IMR-90 (cell line): ENCODE results near the gene MYCBPAP. TPM values are rescaled to one million over a fixed set of nuclear protein-coding genes. Genes with fewer than 3 reads are reported as not detected.

Experiments
- ATAC-seq: fragments of 200-7000 bp; cut with Tn5 transposase; 2 replicates; pipeline ENCODE4 v1.9.1; 2020; ENCODE audit warnings: low read depth, mild to moderate bottlenecking, moderate library complexity
- BruUV-seq: library from RNA; stranded (reverse); fragments of 400-500 nt; replicated peaks from 2 replicates; lab custom pipeline; 2021; lab: Mats Ljungman, UMichigan
- CTCF ChIA-PET: fragments of 300-600 bp; formaldehyde crosslinking; extraction: SDS; loops from one replicate; lab custom pipeline; 2021; ENCODE audit warnings: antibody characterized with exemption; lab: Yijun Ruan, JAX
- POLR2A ChIA-PET: fragments of 300-600 bp; sonication (Branson Sonifier 250); formaldehyde crosslinking; loops from one replicate; lab custom pipeline; 2022; ENCODE audit warnings: antibody characterized with exemption; ENCODE audit not compliant: unreplicated experiment; lab: Charles Lee
- DNase-seq: peaks from one replicate; pipeline ENCODE4 v3.0.0; 2013
- H2AFZ ChIP-seq: replicated peaks from 2 replicates; pipeline ENCODE3; 2013; ENCODE audit warnings: low read length, mild to moderate bottlenecking; ENCODE audit not compliant: poor library complexity
- H2AK5ac ChIP-seq: 2 replicates; pipeline ENCODE4 v1.6.1; 2013; ENCODE audit warnings: low read depth, low read length, inconsistent platforms
- H2AK9ac ChIP-seq: replicated peaks from 2 replicates; pipeline ENCODE3; 2013; ENCODE audit warnings: mild to moderate bottlenecking, low read depth, low read length, moderate library complexity; ENCODE audit not compliant: poor library complexity
- H2BK120ac ChIP-seq: 2 replicates; pipeline ENCODE4 v1.6.1; 2013; ENCODE audit warnings: low read depth, low read length, inconsistent platforms
- H2BK15ac ChIP-seq: 3 replicates; pipeline ENCODE4 v1.6.1; 2013; ENCODE audit warnings: low read depth, low read length, inconsistent platforms
- H2BK20ac ChIP-seq: 2 replicates; pipeline ENCODE4 v1.6.1; 2013; ENCODE audit warnings: low read depth, mild to moderate bottlenecking, inconsistent platforms, low read length, moderate library complexity
- H2BK5ac ChIP-seq: 2 replicates; pipeline ENCODE4 v1.6.1; 2013; ENCODE audit warnings: mild to moderate bottlenecking, low read depth, low read length, inconsistent platforms; ENCODE audit not compliant: poor library complexity, severe bottlenecking
- H3K14ac ChIP-seq: replicated peaks from 2 replicates; pipeline ENCODE4 v1.6.1; 2013; ENCODE audit warnings: low read depth, low read length, inconsistent platforms
- H3K18ac ChIP-seq: 2 replicates; pipeline ENCODE4 v1.6.1; 2013; ENCODE audit warnings: low read depth, low read length, control low read depth
- H3K23ac ChIP-seq: 2 replicates; pipeline ENCODE4 v1.6.1; 2013; ENCODE audit warnings: low read depth, low read length, inconsistent platforms
- H3K27ac ChIP-seq: 2 replicates; pipeline ENCODE4 v1.5.1; 2013; ENCODE audit warnings: mild to moderate bottlenecking, control low read depth, low read length; ENCODE audit not compliant: insufficient read depth
- H3K27me3 ChIP-seq: 2 replicates; pipeline ENCODE4 v1.6.1; 2013; ENCODE audit warnings: low read length; ENCODE audit not compliant: control insufficient read depth, insufficient read depth
- H3K36me3 ChIP-seq: 2 replicates; pipeline ENCODE4 v1.6.1; 2013; ENCODE audit warnings: low read length, mixed read lengths; ENCODE audit not compliant: control insufficient read depth, insufficient read depth
- H3K4ac ChIP-seq: 2 replicates; pipeline ENCODE4 v1.6.1; 2013; ENCODE audit warnings: low read depth, low read length, inconsistent platforms
- H3K4me1 ChIP-seq: 2 replicates; pipeline ENCODE4 v1.6.1; 2013; ENCODE audit warnings: low read length, mixed read lengths; ENCODE audit not compliant: control insufficient read depth, insufficient read depth
- H3K4me2 ChIP-seq: 2 replicates; pipeline ENCODE4 v1.6.1; 2013; ENCODE audit warnings: low read depth, mild to moderate bottlenecking, control low read depth, low read length, moderate library complexity
- H3K4me3 ChIP-seq: 2 replicates; pipeline ENCODE4 v1.5.1; 2013; ENCODE audit warnings: low read depth, mild to moderate bottlenecking, control low read depth, low read length, moderate library complexity; ENCODE audit not compliant: insufficient read depth
- H3K56ac ChIP-seq: 2 replicates; pipeline ENCODE4 v1.6.1; 2013; ENCODE audit warnings: low read length, inconsistent platforms; ENCODE audit not compliant: insufficient read depth; ENCODE audit errors: extremely low read depth
- H3K79me1 ChIP-seq, 2 experiments: 2 replicates each; pipeline ENCODE4 v1.6.1; 2013; ENCODE audit warnings: low read length in 2 of 2, inconsistent platforms in 1 of 2, low read depth in 1 of 2
- H3K9ac ChIP-seq: 2 replicates; pipeline ENCODE4 v1.6.1; 2013; ENCODE audit warnings: low read depth, low read length, control low read depth
- H3K9me1 ChIP-seq: 2 replicates; pipeline ENCODE4 v1.6.1; 2013; ENCODE audit warnings: low read length, inconsistent platforms; ENCODE audit not compliant: insufficient read depth
- H3K9me3 ChIP-seq: 2 replicates; pipeline ENCODE4 v1.6.1; 2013; ENCODE audit warnings: low read length; ENCODE audit not compliant: control insufficient read depth, insufficient read depth
- H4K20me1 ChIP-seq: 2 replicates; pipeline ENCODE4 v1.6.1; 2013; ENCODE audit warnings: low read length, inconsistent platforms; ENCODE audit not compliant: insufficient read depth
- H4K5ac ChIP-seq: 2 replicates; pipeline ENCODE4 v1.6.1; 2013; ENCODE audit warnings: mild to moderate bottlenecking, low read depth, low read length, control low read depth
- H4K8ac ChIP-seq, 2 experiments: 2 replicates each; pipeline ENCODE4 v1.6.1; 2013; ENCODE audit warnings: low read depth in 2 of 2, low read length in 2 of 2, control low read depth in 1 of 2, inconsistent platforms in 1 of 2
- H4K91ac ChIP-seq: 2 replicates; pipeline ENCODE4 v1.6.1; 2013; ENCODE audit warnings: low read depth, low read length, inconsistent platforms; ENCODE audit not compliant: insufficient read depth
- BHLHE40 ChIP-seq: fragments of 150-350 bp; IDR thresholded peaks from 2 replicates; pipeline ENCODE4 v1.6.1; 2016; ENCODE audit warnings: mild to moderate bottlenecking, low read depth, low read length
- CEBPB ChIP-seq: IDR thresholded peaks from 2 replicates; pipeline ENCODE4 v1.6.1; 2012; ENCODE audit warnings: low read depth, low read length, improper control_type of control experiment
- CHD1 ChIP-seq: IDR thresholded peaks from 2 replicates; pipeline ENCODE4 v1.6.1; 2012; ENCODE audit warnings: low read depth, low read length, improper control_type of control experiment
- CTCF ChIP-seq: conservative IDR thresholded peaks from 2 replicates; pipeline ENCODE4 v1.5.1; 2012; ENCODE audit warnings: mild to moderate bottlenecking, low read depth, low read length, improper control_type of control experiment
- MAZ ChIP-seq: IDR thresholded peaks from 2 replicates; pipeline ENCODE4 v1.6.1; 2012; ENCODE audit warnings: low read depth, mild to moderate bottlenecking, low read length, improper control_type of control experiment, moderate library complexity, borderline replicate concordance
- MXI1 ChIP-seq: IDR thresholded peaks from 2 replicates; pipeline ENCODE4 v1.6.1; 2012; ENCODE audit warnings: low read depth, mild to moderate bottlenecking, low read length, moderate library complexity, borderline replicate concordance
- RAD21 ChIP-seq: IDR thresholded peaks from 2 replicates; pipeline ENCODE4 v1.6.1; 2012; ENCODE audit warnings: low read length, improper control_type of control experiment
- RFX5 ChIP-seq: IDR thresholded peaks from 2 replicates; pipeline ENCODE4 v1.8.0; 2012; ENCODE audit warnings: low read depth, mild to moderate bottlenecking, low read length, moderate library complexity
- SMC3 ChIP-seq: fragments of 150-350 bp; IDR thresholded peaks from 2 replicates; pipeline ENCODE4 v1.6.1; 2016; ENCODE audit warnings: low read depth, mild to moderate bottlenecking, antibody characterized with exemption, low read length, moderate library complexity
- WGBS, 2 experiments: methylation state at CpG; one replicate each; pipeline versions ENCODE4 v1.1.5 to v1.1.7; 2013; ENCODE audit warnings: missing lambda C conversion rate in 2 of 2; ENCODE audit not compliant: insufficient read length in 1 of 2; ENCODE audit errors: extremely low coverage in 2 of 2; 5-methylcytosine and 5-hydroxymethylcytosine counted together
- dilution Hi-C: fragments of 300-500 bp; cut with HindIII; formaldehyde crosslinking; loops from one replicate; pipeline ENCODE4 v1.14.3; 2018; ENCODE audit warnings: low sequenced_read_pairs; ENCODE audit not compliant: unreplicated experiment
- in situ Hi-C: fragments of 300-500 bp; cut with MboI; formaldehyde crosslinking; loops from 3 replicates; pipeline ENCODE4 v1.14.3; 2019; ENCODE audit warnings: low sequenced_read_pairs, inconsistent platforms, mixed read lengths
- intact Hi-C: fragments of 100-400 bp; cut with micrococcal nuclease; formaldehyde crosslinking; loops from 2 replicates; pipeline ENCODE4 v1.10.0; 2022
- polyA plus RNA-seq, 3 experiments: library from polyadenylated mRNA; depleted of rRNA; stranded (reverse); fragments of >200 nt; gene quantifications; 2 replicates each; pipeline ENCODE4 v1.2.3, GENCODE V29; 2012; ENCODE audit warnings: low replicate concordance in 1 of 3
- total RNA-seq: library from RNA; depleted of rRNA; stranded (reverse); fragments of >200 nt; gene quantifications from 2 replicates; pipeline ENCODE4 v1.2.3, GENCODE V29; 2012

MYCBPAP gene
- total and polyA plus RNA-seq, 2 of the 4 experiments (the other 2 are of a cell fraction) = 0.17 to 0.18 TPM

- Histone ChIP-seq H3K23ac (no peak overlapping the region), H3K4me3 (no peak overlapping the region), H3K56ac (no peak overlapping the region), H4K91ac (no peak overlapping the region), H3K27ac (no peak overlapping the region), H3K4me1 (peaks cover 11% of the 10 kb centered on the region; the same call in 1 of the 2 replicates), H3K4me2 (no peak overlapping the region), H2AFZ (no peak overlapping the region), H4K20me1 (no peaks in the 10 kb centered on the region; the same call in 1 of the 2 replicates), H2BK20ac (no peak overlapping the region), H2BK5ac (no peak overlapping the region), H2AK5ac (no peak overlapping the region), H3K79me1 (no peaks in the 10 kb centered on the region), H3K18ac (no peak overlapping the region), H2BK15ac (no peak overlapping the region), H4K8ac (no peak overlapping the region), H3K9ac (no peak overlapping the region), H4K5ac (no peak overlapping the region), H2AK9ac (no peak overlapping the region), H3K14ac (no peak overlapping the region), H2BK120ac (no peak overlapping the region), H3K9me3 (no peaks in the 10 kb centered on the region), H3K9me1 (no peaks in the 10 kb centered on the region), H3K36me3 (no peaks in the 10 kb centered on the region), H3K4ac (no peak overlapping the region), H3K27me3 (peaks cover 64% of the 10 kb centered on the region)
- POLR2A ChIA-PET = no interaction called here
- in situ Hi-C loops (no loop called here), dilution Hi-C loops (no loop called here), intact Hi-C loops (no loop called here)
- WGBS, 2 experiments = no CpG with 5 or more reads among the region's 7 CpGs
- CTCF ChIA-PET = no interaction called here
- no TSS peak for BruUV-seq
- ATAC-seq (no peak), DNase-seq (no peak)
- TF ChIP-seq CTCF (no peak), CEBPB (no peak), RFX5 (no peak), SMC3 (no peak), CHD1 (no peak), RAD21 (no peak), MAZ (no peak), BHLHE40 (no peak), MXI1 (no peak)
Observed at GRCh38 chr17:50529849-50530248, 21.6 kb downstream of the MYCBPAP start.
